NCI-H2227 (cell line): ENCODE measurements around the gene C5orf47.

Experiments used
- DNase-seq: peaks from one replicate; lab custom pipeline; 2025; ENCODE audit not compliant: unreplicated experiment; lab: John Stamatoyannopoulos, UW

C5orf47 gene

GRCh38 chr5:174022384-174023095, 33.6 kb downstream of the C5orf47 start:
- no peak for DNase-seq

- no peak for DNase-seq
Observed at GRCh38 chr5:174030286-174030685, 41.3 kb downstream of the C5orf47 start.

- DNase-seq = no peak
Observed at GRCh38 chr5:174044466-174045254, 55.7 kb downstream of the C5orf47 start.

- peak; percentile 81 for DNase-seq
Observed at GRCh38 chr5:174045470-174046025, 56.6 kb downstream of the C5orf47 start, which contains the start of gene NSG2. NSG2 (plus strand) TSS chr5:174045706; CDS start chr5:174046756, 1,050 bp downstream.

- no peak for DNase-seq
Observed at GRCh38 chr5:174046558-174046957, 57.6 kb downstream of the C5orf47 start.

- no peak for DNase-seq
Observed at GRCh38 chr5:174047472-174048099, 58.6 kb downstream of the C5orf47 start.

- no peak for DNase-seq
Observed at GRCh38 chr5:174052636-174053035, 63.7 kb downstream of the C5orf47 start.

GRCh38 chr5:174053905-174054304, 64.9 kb downstream of the C5orf47 start:
- DNase-seq = no peak
